Stimulated activated CD8-positive, alpha-beta memory T cell treated with anti-CD3 and anti-CD28 coated beads, Interleukin-12 subunit alpha, Interleukin-12 subunit beta, amount 100 ng/mL, for 1 hour (primary cell): ENCODE measurements around the gene SPX.

Experiments
- DNase-seq: peaks from one replicate; pipeline ENCODE4 v3.0.0-alpha.2; 2020; ENCODE audit warnings: low read depth

SPX gene

GRCh38 chr12:21538061-21538653 lies 12.1 kb downstream of the SPX start:
- DNase-seq, result no peak

- DNase-seq, result no peak
These were observed 13.7 kb downstream of the SPX start for GRCh38 chr12:21539797-21540196.

- no peak for DNase-seq
These were observed 15.7 kb downstream of the SPX start for GRCh38 chr12:21541773-21542172.

GRCh38 chr12:21542403-21542802 lies 16.3 kb downstream of the SPX start:
- DNase-seq, result no peak

GRCh38 chr12:21543151-21543550 lies 17.1 kb downstream of the SPX start:
- no peak for DNase-seq

GRCh38 chr12:21545557-21545956 lies 19.5 kb downstream of the SPX start:
- DNase-seq, result no peak

GRCh38 chr12:21546716-21547115 lies 20.6 kb downstream of the SPX start:
- no peak for DNase-seq

GRCh38 chr12:21547437-21547836 lies 21.3 kb downstream of the SPX start:
- DNase-seq, result no peak

GRCh38 chr12:21551841-21552465 lies 25.9 kb downstream of the SPX start:
- DNase-seq, result no peak

GRCh38 chr12:21552635-21553328 lies 26.7 kb downstream of the SPX start:
- no peak for DNase-seq

- no peak for DNase-seq
These were observed 27.2 kb downstream of the SPX start for GRCh38 chr12:21553329-21553675.

- no peak for DNase-seq
These were observed 32.1 kb downstream of the SPX start for GRCh38 chr12:21558100-21558679.

GRCh38 chr12:21559855-21560569 lies 33.9 kb downstream of the SPX start:
- DNase-seq, result no peak

GRCh38 chr12:21561158-21561557 lies 35.1 kb downstream of the SPX start:
- no peak for DNase-seq

GRCh38 chr12:21562859-21563258 lies 36.8 kb downstream of the SPX start:
- DNase-seq, result no peak

- no peak for DNase-seq
These were observed 40.3 kb downstream of the SPX start for GRCh38 chr12:21566223-21566906.

GRCh38 chr12:21566907-21567394 lies 40.9 kb downstream of the SPX start:
- no peak for DNase-seq

- no peak for DNase-seq
These were observed 42.0 kb downstream of the SPX start for GRCh38 chr12:21568115-21568514.

GRCh38 chr12:21571046-21571445 lies 45.0 kb downstream of the SPX start:
- DNase-seq, result no peak

GRCh38 chr12:21573733-21574358 lies 47.8 kb downstream of the SPX start:
- no peak for DNase-seq

GRCh38 chr12:21576431-21576830 lies 50.3 kb downstream of the SPX start:
- DNase-seq, result no peak
